ENCODE results near the gene EIF4A3. TPM values are rescaled to one million over a fixed set of nuclear protein-coding genes. Genes with fewer than 3 reads are reported as not detected.

Gene EIF4A3
- total RNA-seq = 100 to 1,000 TPM; 179 to 183 TPM

DNA sequence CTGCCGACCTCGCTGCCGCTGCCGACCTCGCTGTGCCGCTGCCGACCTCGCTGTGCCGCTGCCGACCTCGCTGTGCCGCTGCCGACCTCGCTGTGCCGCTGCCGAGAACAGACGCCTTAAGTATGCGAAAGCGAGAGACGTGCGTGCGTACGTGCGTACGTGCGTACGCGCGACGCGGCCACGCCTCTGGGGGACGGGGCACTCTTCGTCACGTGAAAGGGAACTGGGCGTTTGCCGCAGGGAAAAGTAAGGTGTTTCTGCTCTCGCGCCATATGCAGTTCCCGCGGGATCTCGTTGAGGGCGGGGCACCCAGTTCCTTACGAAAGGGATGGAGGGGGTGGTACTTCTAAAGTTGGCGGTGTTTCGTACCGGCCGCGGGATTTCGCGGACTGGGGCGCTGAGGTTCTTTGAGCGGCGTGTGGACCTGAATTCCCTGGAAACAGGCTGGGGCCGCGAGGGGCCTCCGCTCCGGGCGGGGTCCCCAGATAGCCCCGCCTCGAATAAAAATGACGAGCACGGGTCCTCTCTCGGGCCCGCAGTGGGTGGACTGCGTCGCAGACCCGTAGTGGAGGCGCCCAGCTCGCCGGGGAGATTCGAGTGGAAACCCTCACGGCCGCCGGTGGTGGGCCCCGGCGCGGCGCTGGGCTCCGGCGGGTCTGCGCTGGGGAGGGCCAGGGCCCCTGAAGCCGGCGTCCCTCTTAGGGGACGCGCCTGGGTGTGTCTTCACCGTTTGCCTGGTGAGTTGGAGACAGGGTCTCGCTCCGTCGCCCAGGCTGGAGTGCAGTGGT is at the start of gene EIF4A3:
EIF4A3 (minus strand) TSS at position 94 of the 788 bp plus-strand sequence. CDS start 167 bp downstream, outside the sequence.
- CTCF ChIA-PET = interaction anchor here (0.6 to 1.7 kb wide), 3 partner anchors 46 to 105 kb away, joined by 3 to 5 read pairs (median 3); partner anchors contain the start of gene GAA
- POLR2A ChIA-PET = no interaction called here

- ChIA-PET POLR2A (interaction anchor here (0.8 kb wide), 1 partner anchor 11 kb away, joined by 3 read pairs; no protein-coding TSS in a partner anchor), CTCF (interaction anchor here (1.0 to 3.2 kb wide), 7 partner anchors 9 to 148 kb away, joined by 3 to 29 read pairs (median 4); no protein-coding TSS in a partner anchor)
Measured at GRCh38 chr17:80196652-80197051, 49.7 kb upstream of the EIF4A3 start.

- POLR2A ChIA-PET = interaction anchor here (0.8 kb wide), 2 partner anchors 10 to 63 kb away, joined by 3 read pairs; no protein-coding TSS in a partner anchor
Measured at GRCh38 chr17:80195671-80196529, 49.0 kb upstream of the EIF4A3 start.

DNA sequence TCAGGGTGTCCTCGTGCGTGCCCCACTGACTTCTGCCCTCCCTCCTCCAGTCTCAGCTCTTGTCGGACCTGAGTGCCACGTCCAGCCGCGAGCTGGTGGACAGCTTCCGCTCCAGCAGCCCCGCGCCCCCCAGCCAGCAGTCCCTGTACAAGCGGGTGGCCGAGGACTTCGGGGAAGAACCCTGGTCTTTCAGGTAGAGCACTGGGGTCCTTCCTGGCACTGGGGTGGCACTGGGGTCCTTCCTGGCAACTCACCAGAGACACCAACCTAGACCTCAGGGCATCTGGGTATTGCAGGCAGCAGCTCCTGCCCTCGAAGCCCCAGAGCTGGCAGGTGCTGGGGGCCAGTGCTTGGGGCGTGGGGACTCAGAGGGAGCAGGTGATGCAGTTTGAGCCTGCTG is 48.2 kb upstream of the EIF4A3 start:
- ChIA-PET CTCF (interaction anchor here (0.6 to 3.2 kb wide), 13 partner anchors 11 to 232 kb away, joined by 3 to 29 read pairs (median 4); no protein-coding TSS in a partner anchor), POLR2A (interaction anchor here (0.8 kb wide), 1 partner anchor 64 kb away, joined by 3 read pairs; no protein-coding TSS in a partner anchor)

More at GRCh38 chr17:80195671-80196529, 49.0 kb upstream of the EIF4A3 start:
- CTCF ChIA-PET = interaction anchor here (0.6 to 3.2 kb wide), 18 partner anchors 8 to 231 kb away, joined by 3 to 29 read pairs (median 4); no protein-coding TSS in a partner anchor

GRCh38 chr17:80191865-80192661 is 45.1 kb upstream of the EIF4A3 start:
- POLR2A ChIA-PET = no interaction called here
- CTCF ChIA-PET = no interaction called here

- ChIA-PET CTCF (no interaction called here), POLR2A (no interaction called here)
Measured at GRCh38 chr17:80191192-80191591, 44.3 kb upstream of the EIF4A3 start.

- POLR2A ChIA-PET = no interaction called here
- CTCF ChIA-PET = no interaction called here
Measured at GRCh38 chr17:80190716-80191115, 43.8 kb upstream of the EIF4A3 start.

DNA sequence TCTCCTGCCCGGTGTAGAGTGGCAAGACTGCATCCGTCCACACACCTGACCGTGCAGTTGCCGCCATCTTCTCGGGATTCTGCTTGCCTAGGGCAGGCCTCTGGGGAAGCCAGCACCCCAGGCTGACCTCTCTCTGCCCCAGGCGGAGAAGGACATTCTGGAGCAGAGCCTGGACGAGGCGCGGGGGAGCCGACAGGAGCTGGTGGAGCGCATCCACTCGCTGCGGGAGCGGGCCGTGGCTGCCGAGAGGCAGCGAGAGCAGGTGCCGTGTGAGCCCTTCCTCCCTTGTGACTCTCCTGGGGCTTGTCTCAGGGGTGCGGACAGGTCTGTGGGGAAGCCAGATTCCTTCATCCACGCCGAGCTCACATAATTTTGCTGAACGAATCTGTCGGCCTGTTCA is 42.7 kb upstream of the EIF4A3 start:
- ChIA-PET POLR2A (no interaction called here), CTCF (no interaction called here)

GRCh38 chr17:80187515-80187941 is 40.6 kb upstream of the EIF4A3 start:
- ChIA-PET CTCF (interaction anchor here (0.9 to 1.4 kb wide), 2 partner anchors 9 to 179 kb away, joined by 3 to 4 read pairs; no protein-coding TSS in a partner anchor), POLR2A (no interaction called here)

- ChIA-PET CTCF (interaction anchor here (1.2 to 1.4 kb wide), 2 partner anchors 9 to 179 kb away, joined by 3 to 4 read pairs; no protein-coding TSS in a partner anchor), POLR2A (no interaction called here)
Measured at GRCh38 chr17:80187090-80187489, 40.2 kb upstream of the EIF4A3 start.

DNA sequence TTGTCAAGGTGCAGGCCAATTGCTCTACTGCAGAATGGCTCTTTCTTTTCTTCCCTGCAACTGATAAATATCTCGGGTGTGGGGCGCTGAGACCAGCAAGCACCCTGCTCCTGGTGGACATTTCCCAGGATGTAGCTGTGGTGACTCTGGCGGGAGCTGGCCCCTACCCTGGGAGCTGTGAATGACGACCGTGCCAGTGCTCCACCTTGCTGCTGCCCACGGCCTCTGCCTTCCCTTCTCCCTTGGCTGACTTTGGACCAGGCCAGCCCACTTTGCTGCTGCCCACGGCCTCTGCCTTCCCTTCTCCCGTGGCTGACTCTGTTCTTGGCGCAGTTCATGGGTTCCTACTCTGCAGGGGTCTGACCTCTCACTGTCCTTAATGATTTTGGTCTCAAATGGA is 39.0 kb upstream of the EIF4A3 start:
- ChIA-PET CTCF (interaction anchor here (1.2 kb wide), 1 partner anchor 10 kb away, joined by 3 read pairs; no protein-coding TSS in a partner anchor), POLR2A (interaction anchor here (0.6 kb wide), 1 partner anchor 10 kb away, joined by 3 read pairs; no protein-coding TSS in a partner anchor)

- CTCF ChIA-PET = no interaction called here
- POLR2A ChIA-PET = no interaction called here
Measured at GRCh38 chr17:80184423-80184714, 37.4 kb upstream of the EIF4A3 start.

DNA sequence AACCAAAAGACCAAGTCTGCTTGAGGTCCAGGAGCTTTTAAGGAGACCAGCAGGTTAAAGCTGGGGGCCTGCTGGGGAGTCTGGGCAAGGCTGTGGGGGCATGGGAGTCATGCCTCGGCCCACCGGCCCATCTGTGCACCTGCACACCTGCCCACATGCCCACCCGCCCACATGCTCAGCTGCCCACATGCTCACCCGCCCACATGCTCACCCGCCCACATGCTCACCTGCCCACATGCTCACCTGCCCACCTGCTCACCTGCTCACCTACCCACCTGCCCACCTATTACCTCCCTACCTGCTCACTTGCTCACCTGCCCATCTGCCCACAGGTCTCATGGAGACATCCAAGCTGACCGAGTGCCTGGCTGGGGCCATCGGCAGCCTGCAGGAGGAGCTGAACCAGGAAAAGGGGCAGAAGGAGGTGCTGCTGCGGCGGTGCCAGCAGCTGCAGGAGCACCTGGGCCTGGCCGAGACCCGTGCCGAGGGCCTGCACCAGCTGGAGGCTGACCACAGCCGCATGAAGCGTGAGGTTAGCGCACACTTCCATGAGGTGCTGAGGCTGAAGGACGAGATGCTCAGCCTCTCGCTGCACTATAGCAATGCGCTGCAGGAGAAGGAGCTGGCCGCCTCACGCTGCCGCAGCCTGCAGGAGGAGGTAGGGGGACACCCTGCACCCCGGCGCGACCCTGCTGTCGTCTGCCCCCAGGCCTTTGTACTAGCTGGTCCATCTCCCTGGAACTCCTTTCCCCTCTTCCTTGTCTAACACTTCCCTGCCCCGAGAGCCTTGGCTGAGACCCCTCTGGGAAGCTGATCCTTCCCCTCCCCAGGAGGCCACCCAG is 36.9 kb upstream of the EIF4A3 start:
- POLR2A ChIA-PET = no interaction called here
- CTCF ChIA-PET = no interaction called here

- ChIA-PET CTCF (no interaction called here), POLR2A (no interaction called here)
Measured at GRCh38 chr17:80182845-80183223, 35.9 kb upstream of the EIF4A3 start.

- ChIA-PET POLR2A (no interaction called here), CTCF (no interaction called here)
Measured at GRCh38 chr17:80182118-80182844, 35.4 kb upstream of the EIF4A3 start.

DNA sequence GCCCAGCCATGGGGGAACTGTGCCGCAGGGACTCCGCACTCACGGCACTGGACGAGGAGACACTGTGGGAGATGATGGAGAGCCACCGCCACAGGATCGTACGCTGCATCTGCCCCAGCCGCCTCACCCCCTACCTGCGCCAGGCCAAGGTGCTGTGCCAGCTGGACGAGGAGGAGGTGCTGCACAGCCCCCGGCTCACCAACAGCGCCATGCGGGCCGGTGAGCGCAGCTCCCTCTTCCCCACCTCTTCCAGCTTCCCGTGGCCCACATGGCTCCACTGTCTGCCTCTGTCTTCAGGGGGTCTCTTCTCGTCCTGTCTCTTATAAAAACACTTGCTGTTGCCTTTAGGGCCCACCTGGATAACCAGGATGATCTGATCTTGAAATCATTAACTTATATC is 34.5 kb upstream of the EIF4A3 start:
- CTCF ChIA-PET = no interaction called here
- POLR2A ChIA-PET = no interaction called here

DNA sequence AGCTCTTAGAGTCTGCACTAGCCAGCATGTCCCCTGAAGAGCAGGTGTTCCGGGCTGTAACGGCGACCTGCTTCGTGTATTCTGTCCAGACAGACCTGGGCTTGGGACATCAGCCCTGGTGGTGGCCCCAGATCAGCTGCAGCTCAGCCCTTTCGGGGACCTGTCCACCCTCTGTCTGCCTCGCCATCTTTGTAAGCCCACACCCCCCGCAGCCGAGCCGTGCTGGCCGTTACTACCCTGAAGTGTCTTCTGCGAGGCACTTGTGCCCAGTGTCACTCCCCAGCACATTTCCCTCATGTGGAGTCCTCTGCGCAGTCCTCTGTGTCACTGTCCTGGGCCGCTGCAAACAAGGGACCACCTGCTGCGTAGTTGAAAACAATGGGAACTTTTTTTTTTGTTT is 33.3 kb upstream of the EIF4A3 start:
- CTCF ChIA-PET = no interaction called here
- POLR2A ChIA-PET = no interaction called here

DNA sequence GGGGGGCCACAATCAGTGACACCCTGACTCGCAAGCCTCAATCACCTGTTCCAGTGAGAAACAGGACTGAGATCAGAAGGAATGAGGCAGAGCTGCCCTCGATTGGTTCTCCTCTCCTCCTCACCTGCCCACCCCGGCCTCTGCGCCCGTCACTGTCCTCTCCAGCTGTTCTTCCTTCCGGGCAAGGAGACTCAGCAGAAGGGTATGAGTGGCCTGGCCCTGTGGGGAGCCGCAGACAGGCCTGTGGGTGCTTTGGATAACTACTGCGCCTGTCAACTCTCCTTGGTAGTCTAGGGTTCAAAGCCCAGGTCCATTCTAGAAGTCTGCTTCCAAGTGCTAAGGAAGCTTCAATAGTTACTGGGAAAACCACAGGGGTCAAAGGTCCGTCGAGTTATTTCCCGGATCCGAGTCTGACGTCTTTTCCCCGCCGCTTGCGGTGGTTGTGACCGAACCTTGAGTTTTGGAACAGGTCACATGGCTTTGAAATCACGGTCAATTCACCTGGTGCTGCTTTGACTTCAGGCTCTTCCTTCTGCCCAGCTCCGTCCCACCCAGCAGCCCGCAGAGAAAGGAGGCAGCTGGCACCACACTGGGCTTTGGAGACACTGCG is 31.2 kb upstream of the EIF4A3 start:
- POLR2A ChIA-PET = no interaction called here
- CTCF ChIA-PET = no interaction called here

Measured in activated CD8-positive, alpha-beta memory T cell treated with anti-CD3 and anti-CD28 coated beads for 36 hours (primary cell).